NCI-H2107 treated with DMSO at 0.1 percent for 48 hours (cell line): ENCODE results near the gene ADNP2.

Experiments used
- DNase-seq: peaks from one replicate; lab custom pipeline; 2025; ENCODE audit not compliant: unreplicated experiment; lab: John Stamatoyannopoulos, UW

Gene ADNP2

DNA sequence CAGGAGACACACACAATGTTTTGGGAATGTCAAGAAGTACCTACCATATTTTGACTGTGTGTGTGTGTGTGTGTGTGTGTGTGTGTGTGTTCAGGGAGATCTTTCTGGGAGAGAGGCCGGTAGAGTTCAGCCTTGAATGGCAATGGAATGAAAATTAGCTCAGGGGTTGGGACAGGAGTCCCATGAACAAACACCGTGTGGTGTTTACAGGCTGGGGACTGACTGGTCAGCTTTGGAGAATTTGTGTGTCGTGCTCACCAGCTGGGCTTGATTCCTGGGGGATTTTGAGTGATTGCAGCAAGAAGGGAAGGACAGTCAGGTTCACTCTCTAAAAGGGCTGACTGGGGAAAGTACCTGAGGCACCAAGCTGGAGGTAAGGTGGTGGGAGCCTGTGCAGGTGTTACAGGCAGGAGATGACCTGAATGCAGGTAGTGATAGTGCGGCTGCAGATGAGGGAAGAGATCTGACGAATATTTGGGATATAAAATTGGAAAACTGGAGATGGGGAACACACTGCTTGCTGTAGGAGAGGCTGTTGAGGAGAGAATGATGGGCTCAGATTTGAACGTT, 2.5 kb upstream of the ADNP2 start:
- no peak for DNase-seq

DNA sequence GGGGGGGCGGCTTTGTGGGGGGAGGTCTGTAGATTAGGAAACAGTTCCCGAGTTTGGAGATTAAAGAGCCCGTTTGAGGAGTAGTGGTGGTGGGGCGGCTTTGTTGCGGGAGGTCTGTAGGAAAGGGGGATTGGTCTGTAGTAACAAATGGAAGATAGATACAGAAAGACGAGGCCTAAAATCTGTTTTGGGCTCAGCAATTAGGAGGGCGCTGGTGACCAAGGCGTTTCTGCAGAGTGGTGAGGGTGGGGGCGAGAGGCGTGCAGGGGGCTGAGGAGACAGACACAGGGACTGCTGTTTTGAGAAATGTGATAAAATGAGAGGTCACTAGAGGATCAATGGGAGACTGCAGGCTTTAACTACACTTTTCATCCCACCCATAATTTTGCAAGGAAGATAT, 1.6 kb upstream of the ADNP2 start:
- DNase-seq, result no peak

DNA sequence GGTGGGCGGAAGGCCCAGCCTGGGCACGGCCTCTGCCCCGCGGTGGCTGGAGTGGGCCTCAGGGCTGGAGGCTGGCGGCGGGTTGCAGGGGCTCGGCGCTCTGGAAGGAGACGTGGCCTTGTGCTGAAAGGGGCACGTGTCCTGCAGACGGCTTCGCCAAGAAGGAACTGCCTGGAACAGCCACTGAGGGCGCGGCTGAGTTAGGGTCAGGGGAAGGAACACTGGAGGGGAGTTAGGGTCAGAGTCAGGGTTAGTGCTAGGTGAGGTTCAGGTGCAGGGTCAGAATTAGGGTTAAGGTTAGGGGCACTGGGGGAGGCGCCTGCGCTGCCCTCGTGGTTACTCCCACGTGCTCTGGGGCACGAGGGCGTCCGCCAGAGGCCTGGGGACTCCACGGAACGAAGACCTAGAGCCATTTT, 933 bp upstream of the ADNP2 start:
- DNase-seq, result no peak

DNA sequence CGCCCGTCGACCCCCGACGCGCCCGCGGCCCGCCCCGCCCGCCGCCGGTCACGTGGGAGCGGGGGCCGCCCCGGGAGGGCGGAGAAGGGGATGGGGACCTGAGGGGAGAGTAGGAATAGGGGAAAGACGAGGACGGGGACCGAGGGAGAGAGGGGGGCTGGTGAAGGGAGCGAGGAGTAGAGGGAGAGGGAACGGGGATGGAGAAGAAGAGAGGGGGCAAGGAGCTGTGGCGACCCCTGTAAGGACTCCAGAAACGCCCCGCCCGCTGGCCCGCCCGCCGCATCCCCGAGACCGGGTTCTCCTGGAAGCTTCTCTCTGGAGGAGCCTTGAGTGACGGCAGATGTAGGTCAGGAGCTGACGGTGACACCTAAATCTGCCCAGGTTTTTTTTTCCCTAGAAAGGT, 615 bp downstream of the ADNP2 start:
- no peak for DNase-seq

DNA sequence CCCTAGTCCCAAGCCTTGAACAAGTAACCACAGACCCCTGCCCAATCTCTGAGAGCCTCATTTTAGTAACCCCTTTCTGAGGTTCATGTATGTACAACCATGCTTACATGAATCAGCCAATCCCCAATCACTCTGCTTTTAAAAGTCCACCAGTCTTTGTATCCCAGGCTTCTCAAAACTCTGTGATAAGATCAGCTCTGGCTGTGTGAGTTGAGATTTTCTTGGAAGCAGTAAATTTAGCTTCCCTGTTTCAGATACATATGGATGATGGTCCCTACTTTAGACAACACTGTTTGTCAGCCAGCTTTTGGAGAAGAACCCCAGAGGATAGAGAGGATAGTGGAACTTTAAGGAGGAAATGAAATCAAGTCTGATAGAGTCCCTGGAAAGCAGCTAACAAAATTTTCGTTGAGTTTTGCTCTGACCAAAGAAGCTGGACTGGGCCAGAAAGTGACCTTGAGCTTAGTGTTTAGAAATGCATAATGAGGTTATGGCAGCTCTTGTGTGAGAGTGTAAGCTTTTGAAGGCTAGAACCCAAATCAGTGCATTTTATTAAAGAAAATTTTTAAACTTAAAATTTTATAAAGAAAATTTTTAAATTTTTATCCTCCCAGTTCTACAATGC, 3.7 kb downstream of the ADNP2 start:
- no peak for DNase-seq

DNA sequence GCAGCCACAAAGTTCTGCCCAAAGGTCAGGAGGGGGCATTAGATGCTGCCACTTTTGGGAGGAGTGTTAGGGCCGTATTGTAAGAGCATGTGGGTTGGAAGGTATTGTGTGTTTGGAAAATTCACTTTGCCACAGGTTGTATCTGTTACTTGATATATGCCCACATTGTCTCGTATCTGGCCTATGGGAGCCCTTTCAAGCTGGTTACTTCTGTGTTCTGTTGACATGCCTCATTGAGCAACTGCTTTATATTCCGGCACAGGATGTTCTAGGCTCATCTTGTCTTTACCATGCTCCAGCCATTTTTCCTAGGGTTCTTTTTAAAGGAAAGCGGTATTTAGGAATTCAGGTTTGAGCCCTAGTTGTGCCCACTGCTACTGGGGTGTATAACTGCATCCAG, 6.0 kb downstream of the ADNP2 start:
- DNase-seq, result no peak

DNA sequence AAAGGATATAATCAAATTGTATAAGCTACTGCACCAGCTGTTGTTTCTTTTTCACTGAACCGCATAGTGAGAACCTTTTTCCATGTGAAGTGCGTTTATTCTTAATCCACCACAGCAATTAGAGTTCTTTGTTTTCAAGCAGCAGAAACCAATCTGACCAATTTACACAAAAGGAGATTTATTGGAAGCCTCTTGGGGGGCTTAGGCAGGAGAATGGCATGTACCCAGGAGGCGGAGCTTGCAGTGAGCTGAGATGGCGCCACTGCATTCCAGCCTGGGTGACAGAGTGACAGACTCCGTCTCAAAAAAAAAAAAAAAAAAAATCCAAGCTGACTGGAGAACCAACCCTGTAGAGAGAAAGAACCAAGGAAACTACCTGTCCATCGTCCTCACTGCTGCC, 10.0 kb downstream of the ADNP2 start:
- no peak for DNase-seq

DNA sequence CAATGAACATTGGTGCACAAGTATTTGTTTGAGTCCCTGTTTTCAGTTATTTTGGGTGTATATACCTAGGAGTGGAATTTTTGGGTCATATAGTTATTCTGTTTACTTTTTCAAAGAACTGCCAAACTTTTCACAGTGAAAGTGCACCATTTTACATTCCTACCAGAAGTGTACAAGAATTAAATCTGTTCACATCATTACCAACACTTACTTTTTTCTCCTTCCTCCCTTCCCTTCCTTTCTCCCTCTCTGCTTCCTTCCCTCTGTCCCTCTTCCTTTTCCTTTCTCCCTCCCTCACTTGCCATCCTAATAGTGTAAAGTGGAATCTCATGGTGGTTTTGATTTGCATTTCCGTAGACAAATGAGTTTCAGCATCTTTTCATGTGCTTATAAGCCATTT, 11.9 kb downstream of the ADNP2 start:
- no peak for DNase-seq

DNA sequence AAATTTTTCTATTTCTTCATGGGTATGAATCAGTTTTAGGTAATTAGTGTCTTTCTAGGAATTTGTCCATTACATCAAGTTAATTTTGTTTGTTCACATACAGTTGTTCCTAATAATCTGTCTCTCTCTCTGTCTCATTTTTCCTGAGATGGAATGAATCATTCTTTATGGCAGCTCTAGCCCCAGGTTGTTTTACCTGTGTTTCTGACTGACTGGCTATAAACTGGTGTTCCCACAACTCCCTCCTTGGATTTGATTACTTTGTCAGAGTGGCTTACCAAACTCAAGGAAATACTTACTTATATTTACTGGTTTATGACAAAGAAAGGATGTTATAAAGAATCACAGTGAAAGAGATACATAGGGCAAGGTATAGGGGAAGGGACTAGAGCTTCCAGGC, 15.1 kb downstream of the ADNP2 start:
- no peak for DNase-seq

DNA sequence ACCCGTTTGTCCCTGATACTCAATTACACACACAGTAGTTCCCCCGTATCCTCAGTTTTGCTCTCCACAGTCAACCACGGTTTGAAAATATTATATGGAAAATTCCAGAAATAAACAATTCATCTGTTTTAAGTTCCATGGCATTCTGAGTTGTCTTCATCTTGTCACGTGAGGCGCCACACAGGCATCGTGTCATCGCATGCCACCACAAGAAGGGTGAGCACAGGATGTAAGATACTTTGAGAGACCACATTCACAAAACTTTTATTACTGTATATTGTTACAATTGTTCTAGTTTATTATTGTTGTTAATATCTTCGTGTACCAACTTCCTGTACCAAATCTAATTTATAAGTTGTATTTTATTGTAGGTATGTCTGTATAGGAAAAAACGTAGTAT, 17.7 kb downstream of the ADNP2 start:
- DNase-seq, result no peak

DNA sequence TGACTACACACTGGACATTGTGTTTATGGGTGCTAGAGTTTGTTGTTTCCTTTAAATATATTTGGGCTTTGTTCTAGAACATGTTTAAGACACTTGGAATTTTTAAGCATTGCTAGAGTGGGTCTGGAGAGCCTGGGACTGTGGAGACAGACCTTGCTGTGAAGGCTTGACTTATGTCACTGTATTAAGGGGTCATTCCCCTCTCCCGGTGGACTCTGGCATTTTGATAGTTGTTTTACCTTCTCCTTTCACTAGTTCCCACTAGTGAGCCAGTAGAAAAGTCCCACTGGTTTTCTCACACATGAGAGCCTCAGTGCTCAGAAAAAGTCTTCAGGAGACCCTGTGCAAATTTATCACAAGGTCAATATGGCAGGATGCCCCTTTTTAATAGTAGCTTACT, 18.6 kb downstream of the ADNP2 start:
- no peak for DNase-seq

DNA sequence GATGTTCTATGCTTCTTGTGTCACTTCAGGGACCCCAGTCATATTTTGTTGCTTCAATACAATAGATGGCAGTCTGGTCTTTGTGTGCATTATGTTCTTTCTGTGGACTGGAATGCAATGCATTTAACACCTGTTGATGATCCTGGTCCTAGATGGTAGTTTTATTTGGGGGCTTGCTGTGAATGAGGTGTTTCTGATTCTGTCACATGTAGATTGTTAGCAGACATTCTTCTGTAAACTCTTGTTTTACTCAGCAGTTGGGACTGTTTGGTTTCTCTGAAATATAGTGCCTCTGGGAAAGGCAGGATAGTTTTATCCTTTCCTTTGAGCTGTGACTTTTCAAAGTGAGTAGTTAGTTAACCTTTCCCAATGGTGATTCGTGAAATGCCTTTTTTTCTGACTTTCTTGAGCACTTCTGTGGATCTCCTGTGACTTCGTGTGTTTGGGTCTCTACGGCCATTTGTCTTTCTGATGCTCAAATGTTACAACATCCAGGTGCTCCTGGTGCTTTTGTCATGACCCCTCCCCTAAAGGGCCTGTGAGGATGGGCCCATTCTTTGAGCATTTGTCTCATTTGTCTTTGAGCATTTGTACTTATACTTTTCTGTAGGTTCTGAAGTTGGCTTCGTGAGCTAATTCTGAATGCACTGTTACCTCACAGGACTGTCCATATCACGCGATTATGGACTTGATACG, 20.8 kb downstream of the ADNP2 start:
- DNase-seq, result no peak

DNA sequence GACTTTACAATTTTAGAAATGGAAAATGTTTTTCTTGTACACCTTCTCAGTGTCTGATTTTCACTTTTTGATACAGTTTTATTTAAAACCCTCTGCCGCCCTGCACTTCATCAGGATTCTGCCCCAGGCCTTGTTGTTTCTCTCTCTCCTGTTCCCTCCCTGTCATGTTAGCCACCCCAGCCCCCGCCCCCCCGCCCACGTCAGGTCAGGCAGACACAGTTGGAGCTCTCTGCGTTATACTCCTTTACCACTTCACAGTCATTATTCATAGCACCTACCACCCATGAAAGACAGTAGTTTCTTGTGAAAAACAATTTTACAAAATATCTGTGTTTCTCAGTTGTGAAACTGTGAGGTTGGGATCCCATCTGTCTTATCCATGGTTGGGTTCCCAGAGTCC, 21.5 kb downstream of the ADNP2 start:
- no peak for DNase-seq

DNA sequence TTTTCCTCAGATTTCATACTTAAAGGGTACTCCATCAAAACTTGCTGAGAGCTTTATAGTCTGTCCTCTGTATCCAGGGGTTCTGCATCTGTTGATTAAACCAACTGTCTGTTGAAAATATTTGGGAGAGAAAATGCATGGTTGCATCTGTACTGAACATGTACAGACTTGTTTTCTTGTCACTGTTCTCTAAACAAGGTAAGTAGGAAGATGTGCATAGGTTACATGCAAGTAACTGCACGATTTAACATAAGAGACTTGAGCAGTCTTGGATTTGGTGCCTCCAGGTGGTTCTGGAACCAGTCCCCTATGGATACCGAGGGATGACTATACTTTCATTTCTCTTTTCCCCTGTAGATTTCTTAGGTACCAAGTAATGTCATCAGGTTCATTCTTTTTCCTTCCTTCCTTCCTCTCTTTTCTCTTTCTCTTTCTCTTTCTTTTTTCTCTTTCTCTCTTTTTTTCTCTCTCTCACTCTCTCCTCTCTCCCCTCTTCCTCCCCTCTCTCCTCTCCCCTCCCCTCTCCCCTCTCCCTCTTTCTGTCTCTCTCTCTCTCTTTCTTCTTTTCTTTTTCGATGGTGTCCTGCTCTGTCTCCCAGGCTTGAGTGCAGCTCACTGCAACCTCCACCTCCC, 23.2 kb downstream of the ADNP2 start:
- DNase-seq, result no peak

DNA sequence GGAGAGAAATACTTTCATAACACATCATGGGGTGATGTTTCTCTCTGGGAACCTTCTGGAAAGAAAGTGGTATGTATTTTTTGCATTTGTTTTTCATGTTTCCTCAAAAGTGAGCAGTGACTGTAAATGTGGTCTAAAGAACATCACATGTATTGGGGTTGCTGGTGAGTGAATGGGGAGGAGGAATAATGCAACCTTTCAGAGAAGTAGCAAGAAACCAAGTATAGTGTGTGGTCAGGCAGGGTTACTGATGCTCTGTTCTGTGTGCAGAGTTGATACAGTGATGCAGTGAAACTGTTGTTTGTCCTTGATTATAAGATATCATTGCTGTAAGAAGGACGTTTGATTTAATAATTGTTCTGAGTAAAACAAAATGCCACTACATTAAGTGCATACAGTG, 24.1 kb downstream of the ADNP2 start:
- DNase-seq, result no peak

DNA sequence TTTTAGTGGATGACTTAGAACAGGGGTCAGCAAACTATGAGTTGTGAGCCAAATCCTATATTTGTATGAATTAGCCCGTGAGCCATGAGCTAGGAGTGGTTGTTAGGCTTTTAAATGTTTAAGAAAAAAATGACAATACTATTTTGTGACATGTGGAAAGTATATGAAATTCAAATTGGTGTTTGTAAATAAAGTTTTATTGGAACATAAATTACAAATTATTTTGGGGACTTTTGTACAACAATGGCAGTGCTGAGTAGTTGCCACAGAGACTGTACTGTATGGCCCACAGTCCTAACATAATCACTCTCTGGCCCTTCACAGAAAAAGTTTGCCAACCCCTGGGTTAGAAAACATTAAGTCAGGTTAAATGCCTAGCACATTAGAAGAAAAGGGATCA, 26.1 kb downstream of the ADNP2 start:
- no peak for DNase-seq

DNA sequence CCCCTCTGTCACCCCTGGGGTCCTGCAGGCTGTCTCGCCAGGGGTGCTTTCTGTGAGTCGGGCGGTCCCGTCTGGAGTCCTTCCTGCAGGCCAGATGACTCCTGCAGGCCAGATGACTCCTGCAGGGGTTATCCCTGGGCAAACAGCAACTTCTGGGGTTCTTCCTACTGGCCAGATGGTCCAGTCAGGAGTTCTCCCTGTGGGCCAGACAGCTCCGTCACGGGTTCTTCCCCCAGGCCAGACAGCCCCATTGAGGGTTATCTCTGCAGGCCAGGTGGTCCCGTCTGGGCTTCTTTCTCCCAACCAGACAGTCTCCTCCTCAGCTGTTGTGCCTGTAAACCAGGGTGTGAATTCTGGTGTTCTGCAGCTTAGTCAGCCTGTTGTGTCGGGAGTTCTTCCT, 27.6 kb downstream of the ADNP2 start:
- no peak for DNase-seq

DNA sequence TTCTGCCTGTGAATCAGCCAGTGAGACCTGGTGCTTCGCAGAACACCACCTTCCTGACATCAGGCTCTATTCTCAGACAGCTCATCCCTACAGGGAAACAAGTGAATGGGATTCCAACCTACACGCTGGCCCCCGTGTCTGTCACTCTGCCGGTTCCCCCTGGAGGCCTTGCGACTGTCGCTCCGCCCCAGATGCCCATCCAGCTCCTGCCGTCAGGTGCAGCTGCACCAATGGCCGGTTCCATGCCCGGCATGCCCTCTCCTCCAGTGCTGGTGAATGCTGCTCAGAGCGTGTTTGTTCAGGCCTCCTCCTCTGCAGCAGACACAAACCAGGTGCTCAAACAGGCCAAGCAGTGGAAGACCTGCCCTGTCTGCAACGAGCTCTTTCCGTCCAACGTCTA, 28.1 kb downstream of the ADNP2 start:
- no peak for DNase-seq

DNA sequence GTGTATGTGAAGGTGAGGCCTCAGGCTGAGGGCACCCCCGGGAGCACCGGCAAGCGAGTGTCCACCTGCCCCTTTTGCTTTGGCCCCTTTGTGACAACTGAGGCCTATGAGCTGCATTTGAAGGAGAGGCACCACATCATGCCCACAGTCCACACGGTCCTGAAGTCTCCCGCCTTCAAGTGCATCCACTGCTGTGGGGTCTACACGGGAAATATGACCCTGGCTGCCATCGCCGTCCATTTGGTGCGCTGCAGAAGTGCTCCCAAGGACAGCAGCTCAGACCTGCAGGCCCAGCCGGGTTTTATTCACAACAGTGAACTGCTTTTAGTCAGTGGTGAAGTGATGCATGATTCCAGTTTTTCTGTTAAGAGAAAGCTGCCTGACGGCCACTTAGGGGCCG, 28.9 kb downstream of the ADNP2 start:
- DNase-seq, result no peak

DNA sequence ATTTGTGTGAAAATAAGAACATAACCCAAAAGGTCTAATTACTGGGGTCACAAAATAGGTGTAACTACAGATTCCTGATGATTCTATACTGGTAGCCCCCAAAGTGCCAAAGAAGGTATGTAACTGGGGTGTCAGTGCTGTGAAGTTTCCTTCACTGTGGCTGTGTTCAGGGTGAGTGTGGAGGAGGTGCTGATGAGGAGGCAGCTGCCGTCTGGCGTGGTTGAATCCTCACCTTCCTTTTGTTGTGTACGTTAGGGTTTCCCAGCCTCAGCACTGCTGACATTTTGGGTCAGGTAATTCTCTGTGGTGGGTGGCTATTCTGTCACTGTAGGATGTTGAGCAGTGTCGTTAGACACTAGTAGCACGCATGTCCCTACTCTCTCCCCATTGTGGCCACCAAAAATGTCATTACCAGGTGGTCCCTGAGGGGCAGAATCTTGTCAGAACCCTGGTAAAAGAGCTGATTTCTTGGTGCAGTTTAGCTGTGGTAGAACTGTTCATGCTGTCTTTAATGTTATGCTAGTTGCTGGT, 31.5 kb downstream of the ADNP2 start:
- DNase-seq, result no peak

DNA sequence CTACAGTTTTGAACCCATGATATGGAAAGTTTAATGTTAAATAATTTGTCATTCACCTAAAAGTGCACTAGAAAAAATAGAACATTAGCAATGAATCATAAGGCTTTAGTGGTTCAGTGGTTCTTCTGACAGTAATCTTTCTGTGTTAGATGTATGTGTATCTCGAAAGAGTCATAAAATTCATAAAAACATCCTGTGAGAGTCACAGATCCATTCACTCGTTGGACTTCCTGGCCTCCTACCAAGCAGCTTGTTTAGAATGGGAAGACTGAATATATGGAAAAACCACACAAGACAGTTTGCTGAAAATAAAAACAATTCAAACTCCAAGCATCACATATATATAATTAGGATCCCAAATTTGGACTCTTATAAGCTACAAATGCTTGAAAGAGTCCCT, 34.8 kb downstream of the ADNP2 start:
- DNase-seq, result no peak

DNA sequence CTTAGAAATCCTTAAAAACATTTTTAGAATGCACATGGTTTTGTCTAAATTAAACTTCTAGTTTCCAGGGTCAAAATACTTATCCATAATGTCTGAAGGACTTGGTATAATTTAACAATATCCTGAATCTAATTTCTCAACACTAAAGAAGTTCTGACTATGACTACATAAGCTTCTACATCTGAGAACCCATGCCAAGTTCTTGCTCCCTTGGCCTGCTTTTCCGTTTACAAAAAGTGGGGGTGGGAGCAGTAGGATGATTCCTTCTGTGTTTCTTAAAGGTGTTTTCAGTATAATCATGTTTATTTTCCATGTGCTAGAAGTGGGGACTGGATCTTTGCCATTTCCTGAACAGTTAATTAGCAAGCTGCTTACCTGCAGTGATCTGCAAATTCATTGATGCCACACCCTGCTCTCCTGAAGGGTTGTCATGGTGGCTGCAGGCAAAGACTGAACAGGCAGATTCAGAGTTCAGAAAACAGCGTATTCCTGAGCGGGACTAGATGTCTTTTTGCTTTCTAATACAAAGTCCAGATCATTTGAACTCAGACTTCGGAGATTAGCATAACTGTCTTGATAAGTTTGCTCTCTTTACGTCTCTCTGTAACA, 36.2 kb downstream of the ADNP2 start:
- no peak for DNase-seq
